HG03521 (cell line): ENCODE measurements around the gene TMEM191C.
"Not testable (repeated sequence)": the region's sequence is repeated elsewhere in the genome, so short reads cannot be mapped to it uniquely, and the experiment has no call there.

Source experiments
- ATAC-seq: cut with Tn5 transposase; IDR thresholded peaks from one replicate; pipeline ENCODE4 v1.9.1; 2021; ENCODE audit warnings: mild to moderate bottlenecking, moderate library complexity; ENCODE audit not compliant: unreplicated experiment

Gene TMEM191C

GRCh38 chr22:21467337-21468193 is at the start of gene TMEM191C:
Gene TMEM191C, plus strand, starts transcription at chr22:21467387. Its CDS starts 73 bp downstream, at chr22:21467460.
- ATAC-seq = not testable (repeated sequence)

DNA sequence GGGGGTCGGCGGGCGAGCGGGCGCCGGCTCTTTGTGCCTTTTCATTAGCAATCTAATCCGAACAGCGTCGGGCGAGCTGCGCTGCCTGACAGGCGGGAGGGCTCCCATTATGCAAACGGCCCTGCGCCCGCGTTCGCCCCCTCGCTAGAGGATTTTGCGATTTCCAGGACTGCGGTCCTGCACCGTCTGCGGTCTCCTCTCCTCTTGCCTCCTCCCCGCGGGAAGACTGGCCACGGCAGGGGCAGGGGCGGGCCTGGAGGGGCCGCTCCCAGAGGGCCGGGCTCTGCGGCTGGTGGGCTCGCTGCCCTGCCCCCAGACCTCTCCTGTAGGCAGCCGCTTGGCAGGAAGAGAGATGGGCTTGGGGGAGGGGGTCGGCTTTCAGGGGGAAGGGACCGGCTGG is 49.3 kb upstream of the TMEM191C start:
- peak; percentile 17 for ATAC-seq

GRCh38 chr22:21418974-21419638 is 48.1 kb upstream of the TMEM191C start:
- not testable (repeated sequence) for ATAC-seq

DNA sequence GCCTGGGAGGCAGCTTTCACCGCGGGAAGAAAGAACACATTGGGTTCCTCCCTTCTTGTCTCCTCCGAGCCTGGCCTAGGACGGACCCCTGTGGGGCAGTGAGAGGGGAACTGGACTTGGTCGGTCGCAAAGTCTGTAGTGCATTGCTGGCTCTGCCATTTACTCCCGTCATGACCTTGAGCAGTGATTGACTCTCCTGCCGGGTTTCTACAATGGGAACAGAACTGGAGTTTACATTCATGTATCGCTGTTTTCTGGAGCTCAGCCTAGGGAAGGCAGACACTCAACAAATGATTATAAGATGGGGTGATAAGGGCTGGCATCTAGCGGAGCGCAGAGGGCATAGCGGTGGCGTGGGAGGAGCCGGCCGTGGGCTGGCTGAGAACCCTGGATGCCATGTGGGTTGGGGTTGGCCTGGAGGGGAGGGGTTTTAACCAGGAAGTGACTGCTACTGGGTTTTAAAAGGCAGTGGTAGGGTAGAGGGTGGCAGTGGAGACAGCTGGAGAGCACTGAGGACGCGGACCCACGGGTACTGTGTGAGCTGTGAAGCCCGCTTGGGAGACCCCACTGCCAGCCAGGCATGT is 46.9 kb upstream of the TMEM191C start:
- ATAC-seq = not testable (repeated sequence)

DNA sequence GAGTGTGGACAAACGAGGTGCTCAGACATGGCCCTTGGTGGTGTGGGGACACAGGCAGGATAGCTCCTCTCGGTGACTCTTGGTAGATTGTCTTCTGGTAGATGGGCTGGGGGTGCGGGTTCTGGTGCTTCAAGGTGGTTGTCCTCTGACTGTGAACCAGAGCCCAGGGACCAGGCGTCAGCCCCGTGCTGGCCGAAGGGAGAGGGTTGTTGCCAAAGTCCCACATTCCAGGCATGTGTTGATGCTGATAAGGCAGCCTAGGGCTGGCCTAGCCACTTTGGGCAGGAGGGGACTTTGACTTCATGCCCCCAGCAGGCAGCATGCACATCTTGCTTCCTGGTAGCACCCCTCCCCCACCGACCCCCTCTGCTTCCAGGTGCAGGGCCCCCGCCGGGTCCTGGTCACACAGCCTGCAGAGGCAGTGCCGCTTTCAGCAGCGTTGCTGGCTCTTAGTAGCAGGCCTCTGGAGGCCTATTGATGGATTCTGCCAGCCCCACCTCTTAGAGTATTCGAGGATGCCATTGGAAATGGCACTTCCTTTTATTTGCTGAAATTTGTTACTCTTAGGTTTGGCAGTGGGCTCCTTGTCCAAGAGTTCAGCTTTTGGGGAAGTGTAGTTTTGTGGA is 43.0 kb upstream of the TMEM191C start:
- ATAC-seq = not testable (repeated sequence)

- not testable (repeated sequence) for ATAC-seq
Observed at GRCh38 chr22:21434378-21435233, 32.6 kb upstream of the TMEM191C start.

DNA sequence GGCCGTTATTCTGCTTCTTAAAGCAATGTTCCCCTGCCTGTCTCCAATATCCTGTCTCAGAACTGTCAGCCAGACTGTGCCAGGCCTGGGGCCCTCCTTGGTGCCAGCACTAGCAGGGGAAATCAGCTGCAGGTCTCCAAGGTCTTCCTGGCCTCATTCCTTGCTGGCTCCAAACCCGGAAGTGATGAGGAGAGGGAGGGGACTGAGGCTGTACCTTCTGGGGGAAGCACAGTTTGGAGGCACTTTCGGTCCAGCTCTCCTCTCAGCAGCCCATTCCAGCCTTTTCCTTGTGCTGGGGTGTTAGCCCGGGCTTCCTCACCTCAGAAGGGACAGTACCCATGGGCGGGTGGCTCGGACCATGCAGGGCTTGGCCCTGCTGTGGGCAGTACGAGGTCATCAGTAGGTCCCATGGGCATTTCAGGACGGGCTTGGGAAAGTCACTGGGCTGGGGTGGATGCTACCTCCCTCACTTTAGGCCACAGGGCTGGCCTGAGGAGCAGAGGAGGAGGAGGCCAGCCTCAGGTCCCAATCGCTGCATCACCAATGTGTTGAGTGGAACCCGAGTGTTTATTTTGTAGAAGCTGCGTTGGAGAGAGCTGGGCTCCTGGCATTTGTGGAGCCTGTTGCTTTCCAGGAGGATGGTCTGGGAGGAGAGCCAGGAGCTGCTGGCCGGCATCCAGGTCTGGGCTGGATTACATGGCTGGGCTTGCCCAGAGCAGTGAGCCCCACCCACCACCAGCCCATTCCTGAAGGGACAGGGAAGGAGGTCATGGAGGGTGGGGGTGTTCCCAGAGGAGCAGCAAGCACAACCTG is 31.0 kb upstream of the TMEM191C start:
- ATAC-seq = not testable (repeated sequence)

DNA sequence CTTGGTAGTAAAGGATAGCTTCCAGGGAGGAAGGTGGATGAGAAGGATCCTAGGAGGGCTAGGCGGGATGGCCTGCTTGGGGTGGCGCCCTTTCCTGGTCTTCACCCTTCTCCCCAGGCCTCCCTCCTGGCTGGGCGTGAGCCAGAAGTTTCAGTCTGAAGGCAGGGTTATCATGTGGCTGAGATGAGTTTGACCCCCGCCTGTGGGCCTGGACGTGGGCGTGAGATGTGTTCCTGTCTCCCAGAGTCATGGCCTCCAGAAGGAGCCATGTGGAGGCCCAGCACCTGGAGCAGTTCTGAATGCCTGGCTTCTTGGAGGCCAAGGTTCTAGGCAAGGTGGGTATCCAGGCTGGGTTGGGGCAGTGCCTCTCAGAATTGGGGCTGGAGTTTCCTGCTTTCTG is 29.2 kb upstream of the TMEM191C start:
- ATAC-seq = not testable (repeated sequence)

GRCh38 chr22:21440018-21440636 is 27.1 kb upstream of the TMEM191C start:
- not testable (repeated sequence) for ATAC-seq

DNA sequence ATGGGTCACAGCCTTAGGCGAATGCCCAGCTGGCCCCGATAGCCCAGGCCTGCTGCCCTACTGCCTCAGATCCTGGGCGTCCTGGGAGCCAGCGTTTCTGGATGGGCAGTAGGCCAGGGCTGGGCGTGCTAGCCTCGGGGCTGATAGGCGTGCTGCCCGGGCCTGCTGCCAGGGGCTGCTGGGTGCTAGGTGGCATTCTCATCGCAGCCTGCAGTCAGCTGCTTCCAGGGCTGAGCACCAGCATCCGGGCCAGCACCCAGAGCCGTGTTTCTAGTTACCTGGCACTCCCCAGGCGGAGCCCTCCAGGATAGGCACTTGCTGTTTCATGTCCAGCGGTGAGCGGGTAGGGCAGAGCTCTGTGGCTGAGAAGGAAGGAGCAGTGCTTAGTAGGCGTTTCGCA is 26.5 kb upstream of the TMEM191C start:
- ATAC-seq = not testable (repeated sequence)

DNA sequence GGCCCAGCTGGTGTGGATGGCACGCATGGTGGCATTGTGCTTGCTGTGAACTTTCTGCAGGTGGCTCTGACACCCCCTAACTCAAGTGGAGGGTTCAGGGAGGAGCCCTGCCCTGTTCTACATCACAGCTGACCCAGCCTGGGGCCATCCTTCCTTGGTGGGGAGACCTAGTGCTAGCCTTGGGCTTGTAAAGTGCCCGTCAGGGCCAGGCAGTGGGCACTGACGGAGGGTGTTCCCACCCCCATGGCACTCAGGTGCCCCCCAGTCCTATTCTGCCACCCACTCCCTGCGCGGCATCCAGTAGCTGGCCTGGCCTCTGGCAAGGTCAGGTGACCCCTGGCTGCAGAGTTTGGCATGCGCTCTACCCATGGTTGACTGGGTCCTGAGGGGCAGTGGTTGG is 26.0 kb upstream of the TMEM191C start:
- ATAC-seq = not testable (repeated sequence)

DNA sequence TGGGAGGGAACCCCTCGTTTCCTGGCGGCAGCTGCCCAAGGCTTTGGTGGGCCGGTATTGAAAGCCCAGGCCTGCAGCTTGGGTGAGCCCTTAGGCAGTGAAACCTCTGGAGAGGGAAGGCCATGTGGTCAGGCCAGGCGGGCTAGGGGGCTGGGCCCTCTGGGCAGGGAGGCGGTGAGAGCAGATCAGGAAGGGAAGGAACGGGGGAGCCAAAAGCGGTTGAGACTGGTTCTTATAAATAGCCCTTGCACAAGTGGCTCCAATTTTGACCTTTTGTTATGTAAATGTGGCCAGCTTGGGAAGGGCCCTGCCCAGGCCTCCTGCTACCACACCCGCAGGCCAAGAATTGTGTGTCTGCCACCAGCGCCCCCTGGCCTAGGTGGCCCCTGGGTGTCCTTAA is 25.1 kb upstream of the TMEM191C start:
- ATAC-seq = not testable (repeated sequence)

- ATAC-seq = not testable (repeated sequence)
Observed at GRCh38 chr22:21442646-21443045, 24.5 kb upstream of the TMEM191C start.

GRCh38 chr22:21443057-21443734 is 24.0 kb upstream of the TMEM191C start:
- no peak for ATAC-seq

DNA sequence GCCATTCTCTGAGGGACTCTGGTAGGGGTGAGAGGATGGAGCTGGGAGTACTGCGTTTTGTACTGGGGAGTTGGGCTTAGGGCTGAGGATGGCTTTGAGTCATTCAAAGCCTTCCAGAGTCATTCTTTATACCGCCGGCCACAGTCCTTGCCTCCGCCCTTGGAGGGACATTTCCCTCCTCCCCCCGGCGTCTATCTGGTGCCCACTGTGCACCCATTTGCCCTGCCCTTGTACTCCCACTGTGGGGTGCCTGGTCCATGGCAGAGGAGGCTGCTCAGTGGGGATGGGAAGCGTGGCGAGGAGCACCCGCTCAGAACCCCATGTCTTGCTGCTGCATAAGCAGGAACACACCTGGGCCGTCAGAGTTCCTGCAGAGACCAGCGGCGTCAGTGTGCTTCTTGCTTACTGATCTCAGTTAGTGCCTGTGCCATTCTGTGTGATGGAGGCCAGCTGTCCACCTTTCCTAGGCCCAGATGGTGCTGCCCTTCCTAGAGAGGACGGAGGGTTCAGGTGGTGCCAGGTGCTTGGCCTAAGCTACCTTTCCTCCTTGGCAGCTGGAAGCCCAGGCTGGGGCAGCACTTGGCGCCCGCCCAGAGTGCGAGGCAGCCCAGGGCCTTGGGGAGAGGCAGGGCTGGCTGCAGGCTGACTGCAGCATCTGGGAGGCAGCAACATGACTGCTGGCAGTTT is 23.3 kb upstream of the TMEM191C start:
- no peak for ATAC-seq

DNA sequence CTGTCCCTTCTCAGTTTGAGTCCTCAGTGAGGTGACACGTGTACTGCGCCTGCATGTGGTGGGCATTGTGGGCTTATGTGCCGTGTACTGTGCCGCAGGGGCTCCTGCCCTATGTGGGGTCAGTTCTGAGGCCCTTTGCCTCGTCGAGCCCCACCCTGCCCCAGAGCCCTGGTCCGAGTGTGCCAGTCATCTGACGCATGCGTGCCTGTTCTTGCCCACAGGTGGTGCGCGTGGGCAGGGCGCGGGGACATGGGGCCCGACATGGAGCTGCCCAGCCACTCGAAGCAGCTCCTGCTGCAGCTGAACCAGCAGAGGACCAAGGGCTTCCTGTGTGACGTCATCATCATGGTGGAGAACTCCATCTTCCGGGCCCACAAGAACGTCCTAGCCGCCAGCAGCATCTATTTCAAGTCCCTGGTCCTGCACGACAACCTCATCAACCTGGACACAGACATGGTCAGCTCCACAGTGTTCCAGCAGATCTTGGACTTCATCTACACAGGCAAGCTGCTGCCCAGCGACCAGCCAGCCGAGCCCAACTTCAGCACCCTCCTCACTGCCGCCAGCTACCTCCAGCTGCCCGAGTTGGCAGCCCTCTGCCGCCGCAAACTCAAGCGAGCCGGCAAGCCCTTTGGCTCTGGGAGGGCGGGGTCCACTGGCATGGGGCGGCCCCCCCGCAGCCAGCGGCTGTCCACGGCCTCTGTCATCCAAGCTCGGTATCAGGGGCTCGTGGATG is 22.3 kb upstream of the TMEM191C start:
- ATAC-seq = no peak

GRCh38 chr22:21445437-21446127 is 21.6 kb upstream of the TMEM191C start:
- no peak for ATAC-seq
